Measurements from ENCODE around the gene MAGEA11. TPM values are rescaled to one million over a fixed set of nuclear protein-coding genes. Genes with fewer than 3 reads are reported as not detected.

Gene MAGEA11
- total and polyA plus RNA-seq, 2 of the 8 experiments (the other 6 are each of a cell fraction or from before 2014, with no cell fraction given): not detected

- Histone ChIP-seq H3K9ac (replicated peaks in 1 of 4; ENCODE audit: extremely low read depth in 1 of 4, low read depth in 3 of 4, low read length in 3 of 4) (no peak overlapping the region), H3K4ac (replicated peaks; ENCODE audit: insufficient read length, low read depth, low read length) (no peak overlapping the region), H3K36me3 (ENCODE audit: control insufficient read depth in 2 of 4, insufficient read depth in 4 of 4, low read length in 3 of 4) (no peaks in the 10 kb centered on the region), H2BK120ac (replicated peaks; ENCODE audit: low read depth, low read length) (no peak overlapping the region), H3K9me3 (ENCODE audit: insufficient read depth in 2 of 2, low read depth in 1 of 2, low read length in 1 of 2) (no peaks in the 10 kb centered on the region), H3K27me3 (replicated peaks in 1 of 4; ENCODE audit: control insufficient read depth in 3 of 4, extremely low read depth in 1 of 4, insufficient read depth in 3 of 4, low read length in 3 of 4) (peaks cover 0 to 6% (median 2%) of the 10 kb centered on the region in 4 experiments; a peak in 4 of 7 replicates), H3K79me2 (ENCODE audit: control insufficient read depth in 1 of 2, insufficient read depth in 2 of 2, low read length in 2 of 2) (no peaks in the 10 kb centered on the region), H3K4me3 (ENCODE audit: extremely low read depth in 1 of 4, insufficient read depth in 2 of 4, low read depth in 3 of 4, low read length in 4 of 4) (no peak overlapping the region), H2BK5ac (ENCODE audit: low read depth, low read length) (no peak overlapping the region), H3K23me2 (ENCODE audit: low read depth, low read length) (no peaks in the 10 kb centered on the region), H2AK5ac (ENCODE audit: low read depth, low read length) (no peak overlapping the region), H4K5ac (ENCODE audit: insufficient read length, low read depth, low read length) (no peak overlapping the region), H3K4me2 (ENCODE audit: insufficient read depth in 1 of 2, low read depth in 2 of 2, low read length in 2 of 2) (no peak overlapping the region), H3K14ac (ENCODE audit: insufficient read length) (no peak overlapping the region), H4K91ac (replicated peaks; ENCODE audit: insufficient read length, low read length) (no peak overlapping the region), H2AFZ (ENCODE audit: low read length) (no peak overlapping the region), H4K20me1 (replicated peaks in 1 of 2; ENCODE audit: control insufficient read depth in 1 of 2, insufficient read depth in 2 of 2, low read length in 2 of 2) (no peaks in the 10 kb centered on the region), H4K8ac (ENCODE audit: extremely low read depth, insufficient read depth, low read length) (no peak overlapping the region), H2BK15ac (ENCODE audit: low read length) (no peak overlapping the region), H3K56ac (replicated peaks; ENCODE audit: insufficient read length, low read depth, low read length) (no peak overlapping the region), H2BK12ac (ENCODE audit: low read depth, low read length) (no peak overlapping the region), H3K23ac (ENCODE audit: insufficient read length) (no peak overlapping the region), H3K79me1 (ENCODE audit: low read depth, low read length) (no peaks in the 10 kb centered on the region), H3K18ac (ENCODE audit: extremely low read depth, low read length) (no peak overlapping the region), H3K27ac (ENCODE audit: low read depth, low read length) (no peak overlapping the region), H3K4me1 (replicated peaks in 1 of 4; ENCODE audit: control insufficient read depth in 3 of 4, insufficient read depth in 4 of 4, low read length in 3 of 4) (no peaks in the 10 kb centered on the region), H2BK20ac (ENCODE audit: low read length) (no peak overlapping the region)
- DNase-seq (ENCODE audit: low read depth in 1 of 2, low spot score in 2 of 2): no peak
- no peak for FAIRE-seq
- CTCF ChIA-PET (ENCODE audit: partially characterized antibody): no interaction called here
- POLR2A ChIA-PET (ENCODE audit: partially characterized antibody): no interaction called here
- WGBS, 2 experiments (ENCODE audit: extremely low coverage in 1 of 2, insufficient coverage in 1 of 2, insufficient read length in 1 of 2, insufficient replicate concordance in 2 of 2, low coverage in 1 of 2, low lambda C conversion rate in 2 of 2, missing lambda C conversion rate in 1 of 2): 66% methylated on average over 3 of the region's 5 CpGs; no CpG with 5 or more reads in 1 of the 2 experiments
- TF ChIP-seq KDM5A (IDR thresholded peaks at IDR 0.05; ENCODE audit: low read length) (no peak), SP1 (IDR thresholded peaks at IDR 0.05; ENCODE audit: low read depth, low read length) (no peak), CEBPB (IDR thresholded peaks at IDR 0.05; ENCODE audit: low read depth, low read length) (no peak), ATF2 (IDR thresholded peaks at IDR 0.05; ENCODE audit: low read length) (no peak), ATF3 (IDR thresholded peaks at IDR 0.05; ENCODE audit: insufficient read depth, low read depth, low read length) (no peak), POLR2AphosphoS5 (IDR thresholded peaks at IDR 0.05; ENCODE audit: low read depth, low read length) (no peak)
Observed at GRCh38 chrX:149717803-149718202, 5.9 kb downstream of the MAGEA11 start.
